OCI-LY3 (cell line): ENCODE data around the gene PNPLA3.

Source experiments
- CTCF ChIP-seq: fragments of 200-600, 300-600 bp; sonication (generic); IDR thresholded peaks from 2 replicates; pipeline ENCODE4 v1.5.1; 2014; ENCODE audit warnings: antibody characterized with exemption, low read length, low read depth
- EZH2phosphoT487 ChIP-seq: fragments of 200-600 bp; shearing (Covaris generic); IDR thresholded peaks from 2 replicates; pipeline ENCODE4 v1.6.1; 2018; ENCODE audit warnings: antibody characterized with exemption, mixed run types, low read depth

DNA sequence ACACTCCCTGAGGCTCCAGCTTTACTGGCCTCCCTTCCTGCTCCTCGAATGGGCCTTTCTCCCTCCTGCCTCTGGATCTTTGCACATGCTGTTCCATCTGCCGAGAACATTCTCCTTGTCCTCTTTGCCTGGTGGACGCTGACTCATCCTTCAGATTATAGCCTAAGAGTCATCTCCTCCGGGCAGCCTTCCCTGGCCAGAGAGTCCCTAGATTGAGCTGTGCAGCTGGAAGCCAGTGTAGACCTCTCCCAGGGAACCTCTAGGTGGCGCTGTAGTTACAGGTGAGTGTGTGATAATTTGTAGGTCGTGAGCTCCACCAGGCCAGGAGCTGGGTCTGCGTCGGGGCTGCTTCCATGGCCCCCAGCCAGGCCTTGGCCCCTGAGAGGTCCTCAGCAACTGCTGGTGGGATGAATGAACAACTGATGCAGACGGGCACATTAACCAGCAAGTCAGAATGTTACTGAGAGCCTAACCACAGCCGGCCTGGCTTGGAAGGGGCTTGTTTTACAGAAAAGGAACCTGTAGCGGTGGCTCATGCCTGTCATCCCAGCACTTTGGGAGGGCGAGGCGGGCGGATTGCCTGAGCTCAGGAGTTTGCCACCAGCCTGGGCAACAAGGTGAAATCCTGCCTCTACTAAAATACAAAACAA lies 40.5 kb upstream of the PNPLA3 start:
- TF ChIP-seq CTCF (peak; percentile 91), EZH2phosphoT487 (no peak)
